ENCODE measurements around the gene GPN2. TPM values are rescaled to one million over a fixed set of nuclear protein-coding genes. Genes with fewer than 3 reads are reported as not detected.
A peak's percentile ranks its signal among the peaks of the same experiment; 100 is the strongest.
"Not testable (repeated sequence)": the region's sequence is repeated elsewhere in the genome, so short reads cannot be mapped to it uniquely, and the experiment has no call there.

The GPN2 gene
- total RNA-seq, 1 donor from 2014 or later: 6.8 TPM

GRCh38 chr1:26839339-26839722, 50.8 kb downstream of the GPN2 start:
- Mint-ChIP-seq H3K27me3 (ENCODE audit: insufficient read depth, low read depth) (no peaks in the 10 kb centered on the region), H3K27ac (peak overlapping the region; percentile 34), H3K4me1 (peaks cover 3% of the 10 kb centered on the region), H3K4me3 (peak overlapping the region; percentile 50), H3K9me3 (no peaks in the 10 kb centered on the region), H3K36me3 (peaks cover 20% of the 10 kb centered on the region)
- Histone ChIP-seq H3K36me3 (no peaks in the 10 kb centered on the region), H3K4me1 (no peaks in the 10 kb centered on the region), H3K27ac (no peak overlapping the region), H3K79me2 (ENCODE audit: low read depth) (no peaks in the 10 kb centered on the region), H3K27me3 (no peaks in the 10 kb centered on the region), H3F3A (ENCODE audit: low read depth) (no peaks in the 10 kb centered on the region), H4K20me1 (ENCODE audit: low read depth) (no peaks in the 10 kb centered on the region), H3K4me2 (no peak overlapping the region), H3K9me3 (ENCODE audit: low read depth) (no peaks in the 10 kb centered on the region), H3K9ac (no peak overlapping the region), H2AFZ (replicated peaks) (no peak overlapping the region), H3K4me3 (no peak overlapping the region)
- DNase-seq (ENCODE audit: low spot score): no peak
- no peak for TF ChIP-seq EZH2phosphoT487 (IDR thresholded peaks at IDR 0.05)
- no peak for TF ChIP-seq CTCF (IDR thresholded peaks at IDR 0.05)
- TF ChIP-seq EZH2 (IDR thresholded peaks at IDR 0.05): no peak

- no peaks in the 10 kb centered on the region for H3K9me3 ChIP-seq (ENCODE audit: low read depth)
- H3K36me3 ChIP-seq: no peaks in the 10 kb centered on the region
- peaks cover 5% of the 10 kb centered on the region for H3F3A ChIP-seq (ENCODE audit: low read depth)
- H3K4me3 ChIP-seq: no peak overlapping the region
- no peaks in the 10 kb centered on the region for H3K27me3 ChIP-seq
- TF ChIP-seq CTCF (IDR thresholded peaks at IDR 0.05): no peak
- TF ChIP-seq EZH2 (IDR thresholded peaks at IDR 0.05): no peak
- TF ChIP-seq EZH2phosphoT487 (IDR thresholded peaks at IDR 0.05): no peak
- Mint-ChIP-seq H3K4me1 (peaks cover 9% of the 10 kb centered on the region), H3K27me3 (ENCODE audit: insufficient read depth, low read depth) (no peaks in the 10 kb centered on the region), H3K36me3 (peaks cover 24% of the 10 kb centered on the region), H3K9me3 (no peaks in the 10 kb centered on the region), H3K4me3 (no peak overlapping the region), H3K27ac (no peak overlapping the region)
- no peaks in the 10 kb centered on the region for H3K79me2 ChIP-seq (ENCODE audit: low read depth)
- H4K20me1 ChIP-seq (ENCODE audit: low read depth): no peaks in the 10 kb centered on the region
- H3K27ac ChIP-seq: no peak overlapping the region
- H3K4me2 ChIP-seq: no peak overlapping the region
- no peak overlapping the region for H2AFZ ChIP-seq (replicated peaks)
- DNase-seq (ENCODE audit: low spot score): no peak
- no peaks in the 10 kb centered on the region for H3K4me1 ChIP-seq
- H3K9ac ChIP-seq: no peak overlapping the region
These were observed 51.4 kb downstream of the GPN2 start for GRCh38 chr1:26838474-26839338.

GRCh38 chr1:26837665-26838064, 52.4 kb downstream of the GPN2 start:
- not testable (repeated sequence) for H3K4me1 ChIP-seq; H3K27me3 ChIP-seq; H4K20me1 ChIP-seq (ENCODE audit: low read depth); H3K27me3 Mint-ChIP-seq (ENCODE audit: insufficient read depth, low read depth); H3K27ac ChIP-seq; H3K36me3 ChIP-seq; DNase-seq (ENCODE audit: low spot score); H3K4me3 Mint-ChIP-seq; H3K9ac ChIP-seq; H3K79me2 ChIP-seq (ENCODE audit: low read depth); H2AFZ ChIP-seq (replicated peaks); H3K4me3 ChIP-seq; H3F3A ChIP-seq (ENCODE audit: low read depth); H3K9me3 Mint-ChIP-seq; H3K9me3 ChIP-seq (ENCODE audit: low read depth); H3K27ac Mint-ChIP-seq; H3K4me2 ChIP-seq
- peaks cover 13% of the 10 kb centered on the region for H3K4me1 Mint-ChIP-seq
- peaks cover 28% of the 10 kb centered on the region for H3K36me3 Mint-ChIP-seq

Data from neural progenitor cell (in vitro differentiated cells).